Activated CD8-positive, alpha-beta memory T cell treated with anti-CD3 and anti-CD28 coated beads for 1 hour (primary cell): ENCODE data around the gene SCYGR4.
"Not testable (repeated sequence)": the region's sequence is repeated elsewhere in the genome, so short reads cannot be mapped to it uniquely, and the experiment has no call there.

Experiments
- DNase-seq, 2 donors: peaks; one replicate each; pipeline ENCODE4 v3.0.0-alpha.2; 2020; ENCODE audit warnings: low read depth in 1 of 2; ENCODE audit errors: extremely low read depth in 1 of 2

SCYGR4 gene

GRCh38 chr2:227665189-227665940 lies 48.1 kb downstream of the SCYGR4 start:
- no peak for DNase-seq

DNA sequence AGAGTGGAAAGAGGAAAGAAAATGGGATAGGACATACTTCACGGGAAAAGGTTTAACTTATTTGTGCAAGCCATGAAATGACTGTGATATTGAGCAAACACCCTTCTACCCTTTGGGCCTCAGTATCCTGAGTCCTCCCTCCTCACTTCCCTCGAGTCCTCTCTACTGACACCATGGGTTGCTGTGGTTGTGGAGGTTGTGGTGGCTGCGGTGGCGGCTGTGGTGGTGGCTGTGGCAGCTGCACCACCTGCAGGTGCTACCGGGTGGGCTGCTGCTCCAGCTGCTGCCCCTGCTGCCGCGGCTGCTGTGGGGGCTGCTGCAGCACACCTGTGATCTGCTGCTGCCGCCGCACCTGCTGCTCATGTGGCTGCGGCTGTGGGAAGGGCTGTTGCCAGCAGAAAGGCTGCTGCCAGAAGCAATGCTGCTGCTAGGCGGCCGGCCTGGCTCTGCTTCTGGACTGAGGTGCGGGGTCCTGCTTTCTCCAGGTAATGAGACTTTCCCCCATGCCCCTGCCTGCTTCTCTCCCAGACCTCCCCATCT lies 49.4 kb downstream of the SCYGR4 start, which contains the start of gene SCYGR5:
SCYGR5 (plus strand) TSS at position 174 of the 540 bp plus-strand sequence; CDS start at position 174, 0 bp downstream.
- not testable (repeated sequence) for DNase-seq
